Measurements from ENCODE around the gene TMCC1. TPM values are rescaled to one million over a fixed set of nuclear protein-coding genes. Genes with fewer than 3 reads are reported as not detected.

TMCC1 gene
- total and polyA plus RNA-seq, 7 donors: 12.4 to 55.0 (median 38.1) TPM

DNA sequence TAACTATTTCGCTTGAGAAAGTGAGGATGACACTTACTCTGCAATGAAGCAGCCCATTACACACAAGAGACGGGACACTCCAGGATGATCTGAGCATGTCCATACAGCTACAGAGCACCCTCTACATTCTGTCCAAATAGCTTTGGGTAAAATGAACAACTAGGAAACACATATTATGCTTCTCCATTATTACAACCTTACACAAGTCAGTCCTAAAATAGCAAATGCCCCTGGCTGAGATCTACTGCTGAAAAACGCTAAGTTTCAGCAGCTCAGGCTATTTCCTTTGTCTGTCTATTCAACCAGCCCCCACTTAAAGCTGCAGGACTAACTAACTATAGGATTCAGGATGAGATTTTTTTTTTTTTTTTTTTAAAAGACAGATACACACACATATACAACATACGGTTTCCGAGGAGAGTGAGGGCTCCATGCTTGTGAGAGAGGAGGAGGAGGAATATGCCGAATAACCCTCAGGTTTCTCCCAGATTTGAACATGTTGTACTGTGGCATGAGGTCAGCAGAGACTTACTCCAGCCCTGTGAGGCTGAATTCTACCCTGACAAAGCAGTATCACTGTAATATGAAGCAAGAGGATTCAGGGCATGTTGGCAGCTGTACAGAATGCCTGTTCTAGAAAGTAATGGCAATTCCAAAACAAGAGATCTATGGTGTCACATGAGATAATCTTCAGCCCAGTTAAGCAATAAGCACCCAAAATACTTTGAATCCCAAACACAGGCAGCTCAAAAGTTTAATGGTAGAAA lies 169.8 kb downstream of the TMCC1 start:
- no peaks in the 10 kb centered on the region for H3K9me3 ChIP-seq
- DNase-seq (peak in 1 of 2 donors; percentile 44), ATAC-seq (peak; percentile 93 to 95 (median 95))
- intact Hi-C loops (cut with DNase I): loop anchor here (5.0 kb wide), 3 partner anchors 36 to 71 kb away; no protein-coding TSS in a partner anchor
- peak overlapping the region; percentile 73 for H3K27ac ChIP-seq
- H3K27me3 ChIP-seq (ENCODE audit: insufficient read depth in 3 of 3, low read length in 2 of 3): no peaks in the 10 kb centered on the region
- TF ChIP-seq CTCF (IDR thresholded peaks at IDR 0.05): no peak
- peak overlapping the region; percentile 65 for H3K4me3 ChIP-seq
- H3K36me3 ChIP-seq (ENCODE audit: insufficient read depth in 1 of 2, low read depth in 1 of 2): no peaks in the 10 kb centered on the region
- WGBS, 3 donors: 13 to 22% (median 20%) methylated on average over 6 of the region's 6 CpGs
- H3K4me1 ChIP-seq: peaks cover 26% of the 10 kb centered on the region

DNA sequence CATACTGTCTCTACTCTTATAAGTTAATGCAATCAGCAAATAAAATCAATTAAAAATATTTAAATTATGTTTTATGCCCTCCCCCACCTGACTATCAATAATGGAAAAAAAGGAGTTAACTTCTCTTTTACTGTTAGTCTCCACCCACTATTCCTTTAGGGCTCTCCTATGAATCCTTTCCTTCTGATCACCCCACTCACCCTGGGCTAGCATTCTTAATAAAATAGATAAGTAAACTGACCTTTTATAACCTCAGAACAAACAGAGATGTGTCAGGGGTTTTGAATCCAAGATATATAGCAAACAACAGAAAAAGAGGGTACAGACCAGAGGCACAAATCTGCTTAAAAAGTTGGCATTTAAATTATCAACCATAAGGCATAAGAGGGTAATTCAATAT lies 171.0 kb downstream of the TMCC1 start:
- intact Hi-C loops (cut with DNase I): loop anchor here (5.0 kb wide), 3 partner anchors 35 to 70 kb away; no protein-coding TSS in a partner anchor
- Histone ChIP-seq H3K27me3 (ENCODE audit: insufficient read depth in 3 of 3, low read length in 2 of 3) (no peaks in the 10 kb centered on the region), H3K9me3 (no peaks in the 10 kb centered on the region), H3K27ac (peak overlapping the region; percentile 73), H3K4me1 (peaks cover 39% of the 10 kb centered on the region), H3K36me3 (ENCODE audit: insufficient read depth in 1 of 2, low read depth in 1 of 2) (no peaks in the 10 kb centered on the region), H3K4me3 (peak overlapping the region; percentile 65)
- DNase-seq (no peak), ATAC-seq (no peak)
- no peak for TF ChIP-seq CTCF (IDR thresholded peaks at IDR 0.05)

- 72 to 87% (median 73%) methylated on average over 4 of the region's 4 CpGs for WGBS, 3 donors
- no peak overlapping the region for H3K27ac ChIP-seq
- no peak for ATAC-seq
These were observed 175.3 kb downstream of the TMCC1 start for GRCh38 chr3:129718201-129718600.

GRCh38 chr3:129715854-129716253 lies 177.7 kb downstream of the TMCC1 start:
- intact Hi-C loops (cut with DNase I): no loop called here
- DNase-seq (no peak), ATAC-seq (no peak)
- Histone ChIP-seq H3K4me1 (peaks cover 52% of the 10 kb centered on the region), H3K4me3 (no peak overlapping the region), H3K9me3 (no peaks in the 10 kb centered on the region), H3K36me3 (ENCODE audit: insufficient read depth in 1 of 2, low read depth in 1 of 2) (peaks cover 0 to 5% of the 10 kb centered on the region in 2 donors), H3K27ac (no peak overlapping the region), H3K27me3 (ENCODE audit: insufficient read depth in 3 of 3, low read length in 2 of 3) (no peaks in the 10 kb centered on the region)
- no peak for TF ChIP-seq CTCF (IDR thresholded peaks at IDR 0.05)
- 65 to 77% (median 76%) methylated on average over 1 to 2 of the region's 2 CpGs for WGBS, 3 donors

More at GRCh38 chr3:129718201-129718600, 175.3 kb downstream of the TMCC1 start:
- Histone ChIP-seq H3K4me1 (peaks cover 55% of the 10 kb centered on the region), H3K4me3 (no peak overlapping the region), H3K9me3 (no peaks in the 10 kb centered on the region), H3K27me3 (ENCODE audit: insufficient read depth in 3 of 3, low read length in 2 of 3) (no peaks in the 10 kb centered on the region), H3K36me3 (ENCODE audit: insufficient read depth in 1 of 2, low read depth in 1 of 2) (peaks cover 0 to under 1% of the 10 kb centered on the region in 2 donors)
- intact Hi-C loops (cut with DNase I): no loop called here
- DNase-seq: no peak
- TF ChIP-seq CTCF (IDR thresholded peaks at IDR 0.05): no peak

Data from psoas muscle (tissue), 8 donors.